ENCODE results near the gene PALM2AKAP2.

DNA sequence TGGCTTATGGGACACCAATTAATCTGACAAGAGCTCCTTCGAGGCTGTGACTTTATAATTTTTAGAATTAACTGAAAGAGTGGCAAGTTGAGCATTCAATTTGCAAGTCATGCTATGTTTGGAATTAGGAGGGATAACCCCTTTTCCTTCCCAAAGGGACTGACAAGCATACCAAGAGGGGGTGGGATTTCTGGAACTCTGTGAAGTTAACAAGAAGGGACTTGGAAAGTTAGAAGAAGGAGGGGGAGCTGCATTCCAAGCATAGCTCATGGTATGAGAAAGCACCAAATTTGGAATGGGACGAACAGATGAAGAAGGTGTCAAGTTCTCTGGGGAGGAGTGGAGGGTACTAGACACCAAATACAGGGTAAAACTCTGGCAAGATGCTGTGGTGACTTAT is 8.9 kb upstream of the PALM2AKAP2 start:
- TF ChIP-seq, protein P1, sequence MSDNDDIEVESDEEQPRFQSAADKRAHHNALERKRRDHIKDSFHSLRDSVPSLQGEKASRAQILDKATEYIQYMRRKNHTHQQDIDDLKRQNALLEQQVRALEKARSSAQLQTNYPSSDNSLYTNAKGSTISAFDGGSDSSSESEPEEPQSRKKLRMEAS (IDR thresholded peaks at IDR 0.05) = no peak
- TF ChIP-seq CREB1 (IDR thresholded peaks at IDR 0.05; ENCODE audit: low read depth) (no peak), EGR1 (IDR thresholded peaks at IDR 0.05) (no peak), EP300 (IDR thresholded peaks at IDR 0.05; ENCODE audit: borderline replicate concordance) (no peak), RAD21 (IDR thresholded peaks at IDR 0.05; ENCODE audit: low read depth) (no peak)
- TF ChIP-seq, protein P2, sequence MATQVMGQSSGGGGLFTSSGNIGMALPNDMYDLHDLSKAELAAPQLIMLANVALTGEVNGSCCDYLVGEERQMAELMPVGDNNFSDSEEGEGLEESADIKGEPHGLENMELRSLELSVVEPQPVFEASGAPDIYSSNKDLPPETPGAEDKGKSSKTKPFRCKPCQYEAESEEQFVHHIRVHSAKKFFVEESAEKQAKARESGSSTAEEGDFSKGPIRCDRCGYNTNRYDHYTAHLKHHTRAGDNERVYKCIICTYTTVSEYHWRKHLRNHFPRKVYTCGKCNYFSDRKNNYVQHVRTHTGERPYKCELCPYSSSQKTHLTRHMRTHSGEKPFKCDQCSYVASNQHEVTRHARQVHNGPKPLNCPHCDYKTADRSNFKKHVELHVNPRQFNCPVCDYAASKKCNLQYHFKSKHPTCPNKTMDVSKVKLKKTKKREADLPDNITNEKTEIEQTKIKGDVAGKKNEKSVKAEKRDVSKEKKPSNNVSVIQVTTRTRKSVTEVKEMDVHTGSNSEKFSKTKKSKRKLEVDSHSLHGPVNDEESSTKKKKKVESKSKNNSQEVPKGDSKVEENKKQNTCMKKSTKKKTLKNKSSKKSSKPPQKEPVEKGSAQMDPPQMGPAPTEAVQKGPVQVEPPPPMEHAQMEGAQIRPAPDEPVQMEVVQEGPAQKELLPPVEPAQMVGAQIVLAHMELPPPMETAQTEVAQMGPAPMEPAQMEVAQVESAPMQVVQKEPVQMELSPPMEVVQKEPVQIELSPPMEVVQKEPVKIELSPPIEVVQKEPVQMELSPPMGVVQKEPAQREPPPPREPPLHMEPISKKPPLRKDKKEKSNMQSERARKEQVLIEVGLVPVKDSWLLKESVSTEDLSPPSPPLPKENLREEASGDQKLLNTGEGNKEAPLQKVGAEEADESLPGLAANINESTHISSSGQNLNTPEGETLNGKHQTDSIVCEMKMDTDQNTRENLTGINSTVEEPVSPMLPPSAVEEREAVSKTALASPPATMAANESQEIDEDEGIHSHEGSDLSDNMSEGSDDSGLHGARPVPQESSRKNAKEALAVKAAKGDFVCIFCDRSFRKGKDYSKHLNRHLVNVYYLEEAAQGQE (IDR thresholded peaks at IDR 0.05; ENCODE audit: low read depth) = no peak

Measured in Ishikawa (cell line).